Muscle of leg (tissue), 11 donors: ENCODE data around the gene LEKR1. TPM values are rescaled to one million over a fixed set of nuclear protein-coding genes. Genes with fewer than 3 reads are reported as not detected.

Experiments used
- DNase-seq: peaks from one replicate; pipeline ENCODE4 v3.0.0; 2013
- H3K27ac ChIP-seq: one replicate; pipeline ENCODE4 v1.5.1; 2013; ENCODE audit warnings: mild to moderate bottlenecking, low read length, control low read depth
- H3K27me3 ChIP-seq: one replicate; pipeline ENCODE4 v1.6.1; 2013; ENCODE audit warnings: low read length; ENCODE audit not compliant: control insufficient read depth, insufficient read depth
- H3K36me3 ChIP-seq: one replicate; pipeline ENCODE4 v1.6.1; 2013; ENCODE audit warnings: low read length; ENCODE audit not compliant: control insufficient read depth, insufficient read depth
- H3K4me1 ChIP-seq: one replicate; pipeline ENCODE4 v1.6.1; 2013; ENCODE audit warnings: low read length; ENCODE audit not compliant: control insufficient read depth, insufficient read depth
- H3K4me3 ChIP-seq: one replicate; pipeline ENCODE4 v1.5.1; 2013; ENCODE audit warnings: low read length, control low read depth
- H3K9me3 ChIP-seq: replicated peaks from 2 replicates; pipeline ENCODE4 v1.6.1; 2013; ENCODE audit warnings: low read depth, low read length; ENCODE audit not compliant: control insufficient read depth
- WGBS: methylation state at CpG from one replicate; pipeline ENCODE4 v1.1.5; 2013; ENCODE audit warnings: missing lambda C conversion rate; ENCODE audit not compliant: insufficient coverage; 5-methylcytosine and 5-hydroxymethylcytosine counted together
- polyA plus RNA-seq, 8 donors: library from polyadenylated mRNA; unstranded; fragments of 120-200 nt; gene quantifications; one replicate each; pipeline versions ENCODE4 v1.2.1 to v1.2.3, GENCODE V29; 2013; ENCODE audit warnings: inconsistent platforms in 1 of 8, low replicate concordance in 1 of 8; ENCODE audit not compliant: insufficient read length in 8 of 8, insufficient read depth in 1 of 8
- total RNA-seq: library from RNA; stranded (reverse); fragments of 120-200 nt; gene quantifications from one replicate; pipeline ENCODE4 v1.2.4, GENCODE V29; 2013

Gene LEKR1
- total and polyA plus RNA-seq, 9 donors, result 0.15 to 1.5 (median 0.66) TPM

DNA sequence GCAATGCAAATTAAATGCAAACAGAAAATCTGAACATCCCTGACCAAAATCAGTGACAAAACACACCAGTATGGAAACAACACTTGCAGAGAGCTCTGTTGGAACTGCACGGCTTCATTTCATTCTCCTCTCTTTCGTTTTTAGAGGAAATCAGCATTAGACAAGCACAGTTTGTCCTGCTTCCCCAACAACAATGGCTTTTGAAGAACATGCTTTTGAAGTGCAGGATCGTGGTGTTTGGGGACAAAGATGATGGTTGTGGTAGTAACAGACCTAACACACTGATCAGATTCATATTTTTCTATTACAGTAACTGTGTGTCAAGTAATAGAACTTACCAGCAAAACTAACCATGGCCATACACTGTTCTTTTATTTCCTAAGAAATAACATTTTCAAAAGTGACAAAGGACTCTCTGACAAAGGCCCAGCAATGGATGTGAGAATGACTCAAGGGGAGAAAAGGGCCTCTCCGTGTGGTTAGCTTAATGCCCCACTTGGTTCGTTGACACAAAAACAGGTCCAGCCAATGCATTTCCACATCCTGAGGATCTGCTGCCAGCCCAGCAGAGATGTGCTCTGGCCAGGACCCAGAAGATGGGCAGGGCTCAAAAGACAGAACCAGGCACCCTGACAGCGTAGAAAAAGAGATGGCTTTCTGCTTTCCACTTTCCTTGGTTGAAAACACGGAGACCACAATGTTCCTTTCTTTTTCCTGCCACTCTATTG lies 249.7 kb downstream of the LEKR1 start:
- no peaks in the 10 kb centered on the region for H3K36me3 ChIP-seq
- H3K4me3 ChIP-seq, result no peak overlapping the region
- H3K9me3 ChIP-seq, result no peaks in the 10 kb centered on the region
- peaks cover 15% of the 10 kb centered on the region for H3K4me1 ChIP-seq
- DNase-seq, result no peak
- no peaks in the 10 kb centered on the region for H3K27me3 ChIP-seq
- H3K27ac ChIP-seq, result no peak overlapping the region
- WGBS, result 56% methylated on average over 3 of the region's 7 CpGs

GRCh38 chr3:157077565-157077991 lies 251.4 kb downstream of the LEKR1 start:
- H3K27me3 ChIP-seq, result no peaks in the 10 kb centered on the region
- peaks cover 23% of the 10 kb centered on the region for H3K4me1 ChIP-seq
- no peak overlapping the region for H3K27ac ChIP-seq
- peak; percentile 58 for DNase-seq
- H3K4me3 ChIP-seq, result no peak overlapping the region
- H3K36me3 ChIP-seq, result no peaks in the 10 kb centered on the region
- no CpG with 5 or more reads among the region's 4 CpGs for WGBS
- no peaks in the 10 kb centered on the region for H3K9me3 ChIP-seq

DNA sequence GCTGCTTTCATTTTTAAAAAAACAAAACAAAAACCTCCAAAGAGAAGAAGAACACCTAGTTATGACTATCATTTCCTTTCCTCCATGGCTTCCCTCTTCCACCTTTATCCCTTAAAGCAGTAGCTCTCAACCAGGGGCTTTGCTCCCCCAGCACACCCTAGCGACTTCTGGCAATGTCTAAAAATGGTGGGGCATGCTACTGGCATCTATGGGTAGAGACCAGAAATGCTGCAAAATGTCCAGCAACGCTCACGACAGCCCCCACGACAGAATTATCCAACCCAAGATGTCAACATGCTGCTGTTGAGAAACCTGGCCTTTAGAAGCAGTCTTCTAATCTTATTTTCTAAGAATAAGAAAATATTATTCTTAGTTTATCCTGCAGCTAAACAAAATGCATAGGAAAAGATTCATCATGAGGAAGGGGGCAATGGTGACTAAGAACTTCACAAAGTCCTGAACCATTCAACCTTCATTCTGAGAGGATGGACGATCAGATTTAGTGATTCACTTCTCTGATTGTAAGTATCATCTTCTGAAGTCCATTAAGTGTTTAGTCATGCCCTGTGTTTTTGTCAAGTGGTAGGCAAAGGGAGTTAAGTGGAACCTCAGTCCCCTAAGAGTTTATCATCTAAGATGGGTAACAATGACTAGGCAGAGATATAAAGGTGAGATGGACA lies 252.1 kb downstream of the LEKR1 start:
- DNase-seq, result no peak
- no peak overlapping the region for H3K27ac ChIP-seq

GRCh38 chr3:157078811-157079185 lies 252.6 kb downstream of the LEKR1 start:
- DNase-seq, result no peak
- Histone ChIP-seq H3K9me3 (no peaks in the 10 kb centered on the region), H3K27ac (no peak overlapping the region), H3K36me3 (no peaks in the 10 kb centered on the region), H3K4me1 (peaks cover 23% of the 10 kb centered on the region), H3K27me3 (no peaks in the 10 kb centered on the region), H3K4me3 (no peak overlapping the region)
- no CpG with 5 or more reads among the region's 2 CpGs for WGBS

More for the DNA sequence above, 252.1 kb downstream of the LEKR1 start:
- Histone ChIP-seq H3K36me3 (no peaks in the 10 kb centered on the region), H3K4me3 (no peak overlapping the region), H3K27me3 (no peaks in the 10 kb centered on the region), H3K4me1 (peaks cover 23% of the 10 kb centered on the region), H3K9me3 (no peaks in the 10 kb centered on the region)
- WGBS, result no CpG with 5 or more reads among the region's 5 CpGs

DNA sequence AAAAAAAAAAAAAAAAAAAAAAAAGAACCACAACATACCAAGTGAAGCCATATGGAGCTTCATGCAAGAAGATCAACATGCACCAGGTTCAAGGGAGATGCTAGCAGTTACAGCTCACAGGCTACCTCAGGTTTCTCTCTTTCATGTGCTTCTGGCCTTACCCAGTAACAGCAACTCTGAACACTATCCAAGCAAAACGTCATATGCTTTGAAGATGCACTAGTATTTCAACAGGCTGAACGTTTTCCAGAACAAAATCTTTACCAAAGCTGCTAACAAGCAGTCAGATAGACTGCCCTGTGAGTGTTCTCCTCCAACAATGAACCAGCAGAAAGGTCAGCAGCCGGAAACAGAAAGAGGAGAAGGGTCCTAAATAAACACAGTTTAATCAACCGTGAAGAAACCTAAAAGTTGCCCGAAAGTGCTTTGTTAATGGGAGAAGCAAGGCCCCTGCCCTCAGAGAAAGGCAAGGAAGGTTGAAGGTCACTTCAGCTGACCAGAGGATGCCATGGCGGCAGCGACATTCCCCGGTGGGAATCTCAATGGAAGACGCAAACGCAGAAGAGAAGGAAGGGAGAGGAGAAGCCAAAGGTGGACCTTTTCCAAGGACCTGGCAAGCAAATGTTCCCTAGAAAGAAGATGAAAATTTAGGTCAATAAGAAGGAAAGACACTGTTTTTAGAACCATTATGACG lies 253.7 kb downstream of the LEKR1 start:
- DNase-seq, result no peak
- peaks cover 23% of the 10 kb centered on the region for H3K4me1 ChIP-seq
- H3K27ac ChIP-seq, result no peak overlapping the region
- no peaks in the 10 kb centered on the region for H3K9me3 ChIP-seq
- no peaks in the 10 kb centered on the region for H3K36me3 ChIP-seq
- no peaks in the 10 kb centered on the region for H3K27me3 ChIP-seq
- no peak overlapping the region for H3K4me3 ChIP-seq
- 65% methylated on average over 8 of the region's 11 CpGs for WGBS

DNA sequence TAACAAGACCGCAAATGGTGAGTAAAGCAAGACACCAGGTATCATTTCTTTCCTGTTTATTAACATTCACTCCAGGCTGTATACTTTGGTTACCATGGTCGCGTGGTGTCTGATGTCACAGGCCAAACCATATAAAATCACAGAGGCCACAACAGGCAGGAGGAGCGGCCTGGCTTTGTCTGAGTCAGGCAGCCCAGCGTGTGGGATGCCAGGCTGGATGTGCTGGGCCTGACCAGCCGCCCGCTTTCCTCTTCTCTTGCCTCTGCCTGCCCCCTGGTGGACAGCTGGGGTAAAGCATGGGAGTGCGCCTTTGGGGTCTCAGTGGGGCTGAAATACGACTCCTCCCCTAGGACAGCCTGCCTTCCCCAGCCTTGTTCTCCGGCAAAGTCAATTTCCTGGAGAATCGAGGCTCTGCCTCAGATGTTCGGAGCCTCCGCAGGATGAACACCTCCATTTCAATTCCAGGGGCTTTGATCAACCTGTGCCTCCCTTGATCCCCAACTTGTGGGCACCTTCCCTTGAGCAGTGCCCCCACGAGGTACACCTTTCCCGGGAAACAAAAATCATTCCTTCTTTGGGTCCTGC lies 255.6 kb downstream of the LEKR1 start:
- H3K4me1 ChIP-seq, result peaks cover 29% of the 10 kb centered on the region
- no peaks in the 10 kb centered on the region for H3K27me3 ChIP-seq
- H3K4me3 ChIP-seq, result no peak overlapping the region
- no peak overlapping the region for H3K27ac ChIP-seq
- H3K9me3 ChIP-seq, result no peaks in the 10 kb centered on the region
- DNase-seq, result peak; percentile 89
- WGBS, result 3% methylated on average over 10 of the region's 15 CpGs
- H3K36me3 ChIP-seq, result no peaks in the 10 kb centered on the region

- H3K36me3 ChIP-seq, result no peaks in the 10 kb centered on the region
- no peaks in the 10 kb centered on the region for H3K9me3 ChIP-seq
- 92% methylated on average over 7 of the region's 11 CpGs for WGBS
- DNase-seq, result no peak
- no peak overlapping the region for H3K27ac ChIP-seq
- H3K27me3 ChIP-seq, result no peaks in the 10 kb centered on the region
- peaks cover 31% of the 10 kb centered on the region for H3K4me1 ChIP-seq
- H3K4me3 ChIP-seq, result no peak overlapping the region
Measured at GRCh38 chr3:157082305-157082982, 256.3 kb downstream of the LEKR1 start.

DNA sequence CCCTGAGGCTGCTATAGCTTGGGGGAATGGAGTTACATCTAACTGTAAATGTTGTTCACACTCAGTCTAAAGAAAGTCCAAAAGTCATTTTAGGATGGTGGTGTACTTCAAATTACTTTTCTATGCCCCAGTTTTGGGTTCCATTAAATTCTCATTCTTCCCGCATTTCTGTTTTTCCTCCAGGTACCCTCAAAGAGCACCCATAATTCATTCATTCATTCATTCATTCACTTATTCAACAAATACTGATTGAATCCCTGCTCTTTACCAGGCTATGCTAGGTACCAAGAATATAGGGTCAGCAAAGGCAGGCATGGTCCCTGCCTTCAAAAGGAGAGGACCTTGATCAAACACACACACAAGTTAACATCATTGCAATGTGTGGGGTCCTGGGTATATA lies 257.7 kb downstream of the LEKR1 start:
- no peak for DNase-seq
- H3K27ac ChIP-seq, result no peak overlapping the region
- no peaks in the 10 kb centered on the region for H3K9me3 ChIP-seq
- no peaks in the 10 kb centered on the region for H3K27me3 ChIP-seq
- H3K4me3 ChIP-seq, result no peak overlapping the region
- peaks cover 34% of the 10 kb centered on the region for H3K4me1 ChIP-seq
- no peaks in the 10 kb centered on the region for H3K36me3 ChIP-seq
- whole genome bisulfite sequencing, result 100% methylated on average over 1 of the region's 1 CpG

- H3K27me3 ChIP-seq, result no peaks in the 10 kb centered on the region
- H3K27ac ChIP-seq, result peak overlapping the region; percentile 66
- peak; percentile 54 for DNase-seq
- H3K4me1 ChIP-seq, result peaks cover 42% of the 10 kb centered on the region
- no peaks in the 10 kb centered on the region for H3K9me3 ChIP-seq
- no peak overlapping the region for H3K4me3 ChIP-seq
- whole genome bisulfite sequencing, result 77% methylated on average over 3 of the region's 6 CpGs
- no peaks in the 10 kb centered on the region for H3K36me3 ChIP-seq
Measured at GRCh38 chr3:157086060-157086750, 260.1 kb downstream of the LEKR1 start.
